ENCODE measurements around the gene HK3.

Gene HK3

GRCh38 chr5:176901260-176902101 is 2.3 kb upstream of the HK3 start:
- DNase-seq: no peak

- no peak for DNase-seq
Measured at GRCh38 chr5:176900780-176901204, 1.6 kb upstream of the HK3 start.

- no peak for DNase-seq
Measured at GRCh38 chr5:176899946-176900779, 1.0 kb upstream of the HK3 start.

- no peak for DNase-seq
Measured at GRCh38 chr5:176897263-176897662, 1.9 kb downstream of the HK3 start.

- no peak for DNase-seq
Measured at GRCh38 chr5:176895831-176896230, 3.3 kb downstream of the HK3 start.

- no peak for DNase-seq
Measured at GRCh38 chr5:176894298-176894697, 4.8 kb downstream of the HK3 start.

- no peak for DNase-seq
Measured at GRCh38 chr5:176892663-176893062, 6.5 kb downstream of the HK3 start.

- DNase-seq: no peak
Measured at GRCh38 chr5:176891331-176891958, 7.7 kb downstream of the HK3 start.

- no peak for DNase-seq
Measured at GRCh38 chr5:176890455-176891330, 8.5 kb downstream of the HK3 start.

GRCh38 chr5:176889321-176890280 is 9.5 kb downstream of the HK3 start:
- DNase-seq: no peak

- DNase-seq: no peak
Measured at GRCh38 chr5:176888865-176889165, 10.3 kb downstream of the HK3 start.

GRCh38 chr5:176888016-176888864 is 10.9 kb downstream of the HK3 start:
- DNase-seq: no peak

GRCh38 chr5:176887252-176887849 is 11.8 kb downstream of the HK3 start:
- DNase-seq: no peak

GRCh38 chr5:176886336-176887251 is 12.6 kb downstream of the HK3 start:
- no peak for DNase-seq

- DNase-seq: no peak
Measured at GRCh38 chr5:176884571-176884890, 14.6 kb downstream of the HK3 start.

GRCh38 chr5:176883700-176884570 is 15.2 kb downstream of the HK3 start:
- DNase-seq: no peak

GRCh38 chr5:176882567-176882903 is 16.6 kb downstream of the HK3 start:
- DNase-seq: no peak
